ENCODE results near the gene LATS1.

LATS1 gene

DNA sequence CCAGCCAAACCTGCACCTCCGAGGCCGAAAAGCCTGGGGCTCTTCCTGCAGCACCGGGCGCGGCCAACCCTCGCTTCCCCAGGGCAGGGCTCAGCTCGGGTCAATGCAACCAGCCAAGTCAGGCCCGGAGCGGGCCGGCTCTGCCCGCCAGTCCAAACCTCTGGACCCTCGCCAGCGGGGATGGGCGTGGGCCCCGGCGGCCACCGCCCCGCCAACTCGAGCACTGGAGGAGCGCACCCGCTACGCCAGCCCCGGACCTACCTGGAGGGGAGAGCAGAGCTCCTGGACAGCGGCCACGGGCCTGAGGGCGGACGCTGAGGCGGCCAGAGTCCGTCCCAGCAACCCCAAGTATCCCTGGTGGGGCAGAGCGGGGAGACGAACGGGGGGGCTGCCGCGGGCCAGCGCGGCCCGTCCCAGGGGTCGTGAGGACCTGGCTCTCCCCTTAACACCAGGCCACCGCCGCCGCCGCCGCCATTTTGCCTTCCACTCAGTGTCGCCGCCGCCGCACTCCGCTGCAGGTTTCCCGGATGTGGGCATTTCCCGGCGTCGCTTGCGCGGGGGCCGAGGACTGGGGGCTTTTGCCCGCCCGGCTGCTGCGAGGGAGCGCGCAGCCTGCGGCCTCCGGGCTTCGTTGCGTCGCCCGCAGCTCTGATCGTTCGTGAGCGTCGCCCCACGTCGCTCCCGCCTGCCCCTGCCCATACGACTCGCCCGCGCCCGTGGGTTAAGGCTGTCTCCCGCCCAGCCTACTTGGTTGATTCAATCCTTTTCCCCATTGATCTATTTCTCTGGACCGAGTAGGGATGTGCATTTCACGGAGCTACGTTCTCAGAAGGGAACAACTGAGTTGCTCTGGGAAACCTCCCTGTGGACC lies at the start of gene LATS1:
TSS of gene LATS1 (minus strand) at position 514 of the 871 bp plus-strand sequence. CDS start 15,975 bp downstream, outside the sequence.
- POLR2A ChIA-PET (ENCODE audit: low non-redundant PET): interaction anchor here (1.1 kb wide), 1 partner anchor 28 kb away, joined by 3 read pairs; no protein-coding TSS in a partner anchor
- TF ChIP-seq, protein P1, sequence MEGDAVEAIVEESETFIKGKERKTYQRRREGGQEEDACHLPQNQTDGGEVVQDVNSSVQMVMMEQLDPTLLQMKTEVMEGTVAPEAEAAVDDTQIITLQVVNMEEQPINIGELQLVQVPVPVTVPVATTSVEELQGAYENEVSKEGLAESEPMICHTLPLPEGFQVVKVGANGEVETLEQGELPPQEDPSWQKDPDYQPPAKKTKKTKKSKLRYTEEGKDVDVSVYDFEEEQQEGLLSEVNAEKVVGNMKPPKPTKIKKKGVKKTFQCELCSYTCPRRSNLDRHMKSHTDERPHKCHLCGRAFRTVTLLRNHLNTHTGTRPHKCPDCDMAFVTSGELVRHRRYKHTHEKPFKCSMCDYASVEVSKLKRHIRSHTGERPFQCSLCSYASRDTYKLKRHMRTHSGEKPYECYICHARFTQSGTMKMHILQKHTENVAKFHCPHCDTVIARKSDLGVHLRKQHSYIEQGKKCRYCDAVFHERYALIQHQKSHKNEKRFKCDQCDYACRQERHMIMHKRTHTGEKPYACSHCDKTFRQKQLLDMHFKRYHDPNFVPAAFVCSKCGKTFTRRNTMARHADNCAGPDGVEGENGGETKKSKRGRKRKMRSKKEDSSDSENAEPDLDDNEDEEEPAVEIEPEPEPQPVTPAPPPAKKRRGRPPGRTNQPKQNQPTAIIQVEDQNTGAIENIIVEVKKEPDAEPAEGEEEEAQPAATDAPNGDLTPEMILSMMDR (conservative IDR thresholded peaks at IDR 0.05; ENCODE audit: low read depth): no peak
- H3K27ac ChIP-seq: peak within 1 kb of the TSS; percentile 99
- CTCF ChIA-PET: no interaction called here
- peak; percentile 85 for DNase-seq (ENCODE audit: low spot score)

DNA sequence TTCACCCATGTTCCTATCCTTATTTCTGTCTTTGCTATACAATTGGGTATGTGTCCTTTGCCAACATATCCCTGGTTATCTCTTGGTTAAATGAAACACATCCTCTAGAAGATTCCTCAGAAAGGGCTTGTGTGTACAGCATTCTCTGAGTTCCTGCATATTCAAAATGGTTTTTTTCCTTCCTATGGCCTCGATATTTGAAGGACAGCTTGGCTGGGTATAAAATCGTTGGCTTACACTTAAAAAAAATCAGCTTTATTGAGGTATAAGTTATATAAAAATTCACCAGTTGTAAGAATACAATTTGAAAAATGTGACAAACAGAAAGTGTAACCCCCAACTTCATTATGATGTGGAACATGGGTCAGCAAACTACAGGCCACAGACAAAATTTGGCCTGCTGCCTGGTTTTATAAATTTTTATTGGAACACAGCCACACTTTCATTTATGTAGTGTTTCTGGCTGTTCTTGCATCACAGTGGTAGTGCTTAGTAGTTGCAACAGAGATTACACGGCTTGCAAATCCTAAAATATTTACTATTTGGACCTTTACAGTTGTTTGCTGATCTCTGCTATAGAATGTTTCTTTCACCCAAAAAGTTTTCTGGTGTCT lies 48.4 kb upstream of the LATS1 start:
- CTCF ChIA-PET: no interaction called here
- TF ChIP-seq, protein P1 (conservative IDR thresholded peaks at IDR 0.05; ENCODE audit: low read depth): no peak
- DNase-seq (ENCODE audit: low spot score): no peak
- POLR2A ChIA-PET (ENCODE audit: low non-redundant PET): no interaction called here
- H3K27ac ChIP-seq: no peak overlapping the region

DNA sequence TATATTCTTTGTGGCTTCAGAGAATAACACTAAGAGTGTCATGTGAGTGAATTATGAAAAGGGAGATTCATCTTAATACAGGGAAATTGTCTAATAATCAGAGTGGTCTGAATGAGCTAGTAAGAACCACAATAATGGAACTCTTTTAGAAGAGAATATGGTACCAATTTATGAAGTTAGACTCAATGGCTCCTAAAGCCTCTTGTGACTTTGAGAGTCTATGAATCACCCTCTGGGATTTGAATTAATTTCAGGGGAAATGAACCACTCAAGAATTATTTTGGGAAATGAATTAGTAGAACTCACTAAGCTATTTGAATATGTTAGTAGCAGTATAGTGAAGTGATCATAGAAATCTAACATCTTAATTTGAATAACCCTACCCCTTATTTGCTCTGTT lies 46.0 kb upstream of the LATS1 start:
- CTCF ChIA-PET: no interaction called here
- TF ChIP-seq, protein P1 (conservative IDR thresholded peaks at IDR 0.05; ENCODE audit: low read depth): no peak
- no peak overlapping the region for H3K27ac ChIP-seq
- POLR2A ChIA-PET (ENCODE audit: low non-redundant PET): no interaction called here
- DNase-seq (ENCODE audit: low spot score): no peak

DNA sequence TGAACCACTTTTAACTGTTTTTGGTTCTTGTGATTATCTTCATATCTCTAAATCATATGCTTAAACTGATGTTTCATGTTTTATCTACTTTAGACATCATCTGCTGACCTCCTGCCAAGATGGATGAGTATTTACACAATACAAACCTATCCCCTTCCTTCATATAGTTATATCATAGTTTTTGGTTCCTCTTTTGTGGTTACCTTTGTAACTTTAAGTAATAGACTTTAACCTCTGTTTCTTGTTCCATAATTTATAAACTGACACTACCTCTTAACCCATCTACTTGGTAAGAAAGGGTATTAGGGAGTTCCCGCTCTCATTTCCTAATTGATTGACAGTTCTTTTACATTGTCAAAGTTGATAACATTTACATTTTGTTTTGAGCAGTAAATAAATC lies 43.5 kb upstream of the LATS1 start:
- no peak overlapping the region for H3K27ac ChIP-seq
- no peak for DNase-seq (ENCODE audit: low spot score)
- TF ChIP-seq, protein P1 (conservative IDR thresholded peaks at IDR 0.05; ENCODE audit: low read depth): no peak
- ChIA-PET POLR2A (ENCODE audit: low non-redundant PET) (no interaction called here), CTCF (no interaction called here)

DNA sequence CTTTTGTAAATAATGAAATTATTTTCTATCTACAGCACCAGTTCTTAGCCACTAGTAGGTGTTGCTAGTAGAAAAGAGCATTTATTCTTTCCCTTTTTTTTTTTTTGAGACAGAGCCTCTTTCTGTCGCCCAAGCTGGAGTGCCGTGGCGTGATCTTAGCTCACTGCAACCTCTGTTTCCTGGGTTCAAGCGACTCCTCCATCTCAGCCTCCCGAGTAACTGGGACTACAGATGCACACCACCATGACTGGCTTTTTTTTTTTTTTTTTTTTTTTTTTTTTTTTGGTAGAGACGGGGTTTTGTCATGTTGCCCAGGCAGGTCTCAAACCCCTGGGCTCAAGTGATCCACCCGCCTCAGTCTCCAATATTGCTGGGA lies 38.3 kb upstream of the LATS1 start:
- TF ChIP-seq, protein P1 (conservative IDR thresholded peaks at IDR 0.05; ENCODE audit: low read depth): no peak
- ChIA-PET CTCF (no interaction called here), POLR2A (ENCODE audit: low non-redundant PET) (no interaction called here)
- H3K27ac ChIP-seq: no peak overlapping the region
- DNase-seq (ENCODE audit: low spot score): no peak

DNA sequence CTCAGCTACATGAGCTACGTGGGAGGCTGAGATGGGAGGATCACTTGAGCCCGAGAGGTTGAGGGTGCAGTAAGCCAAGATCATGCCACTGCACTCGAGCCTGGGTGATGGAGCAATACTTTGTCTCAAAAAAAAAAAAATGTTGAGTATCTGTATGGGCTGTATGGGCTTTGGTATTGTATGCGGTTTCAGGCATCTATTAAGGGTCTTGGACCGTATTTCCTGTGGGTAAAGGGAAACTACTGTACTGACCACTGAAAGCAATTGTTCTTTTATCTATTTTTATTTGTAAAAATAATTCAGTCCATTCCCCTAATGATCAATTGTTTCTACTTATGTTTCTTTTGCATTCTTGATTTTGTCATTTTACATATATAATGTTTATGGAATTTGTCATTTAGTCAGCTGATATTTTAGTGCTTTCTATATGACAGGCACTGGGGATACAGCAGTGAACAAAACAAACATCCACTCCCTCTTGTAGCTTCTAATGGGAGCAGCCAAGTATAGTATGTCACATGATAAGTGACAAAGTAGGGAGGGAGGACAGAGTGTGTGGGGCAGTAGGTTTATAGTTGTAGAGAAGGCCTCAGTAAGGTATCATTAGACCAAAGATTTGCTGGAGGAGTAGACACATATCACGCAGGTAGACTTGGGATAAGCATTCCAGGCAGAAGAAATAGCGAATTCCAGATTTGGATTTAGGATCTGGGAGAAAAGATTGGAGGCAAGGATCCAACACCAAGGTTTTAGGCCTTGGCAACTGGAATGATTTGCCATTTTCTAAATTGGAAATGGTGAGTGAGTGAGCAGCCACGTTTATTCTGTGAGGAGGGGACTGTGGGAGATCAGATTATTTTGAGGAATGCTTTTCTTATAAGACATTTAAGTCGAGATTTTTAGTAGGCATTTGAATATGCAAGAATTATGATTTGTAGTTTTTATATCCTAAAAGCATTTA lies 37.7 kb upstream of the LATS1 start:
- POLR2A ChIA-PET (ENCODE audit: low non-redundant PET): no interaction called here

More for the DNA sequence above, 37.7 kb upstream of the LATS1 start:
- H3K27ac ChIP-seq: no peak overlapping the region
- CTCF ChIA-PET: no interaction called here
- TF ChIP-seq, protein P1 (conservative IDR thresholded peaks at IDR 0.05; ENCODE audit: low read depth): no peak
- no peak for DNase-seq (ENCODE audit: low spot score)

All from RWPE1 (cell line).